ENCODE data around the gene IPO7. TPM values are rescaled to one million over a fixed set of nuclear protein-coding genes. Genes with fewer than 3 reads are reported as not detected.
"Not testable (repeated sequence)": the region's sequence is repeated elsewhere in the genome, so short reads cannot be mapped to it uniquely, and the experiment has no call there.

IPO7 gene
- total and polyA plus RNA-seq, 2 donors (not counting 3 experiments of a cell fraction or from before 2014, with no cell fraction given), result 32.9 to 170 TPM

DNA sequence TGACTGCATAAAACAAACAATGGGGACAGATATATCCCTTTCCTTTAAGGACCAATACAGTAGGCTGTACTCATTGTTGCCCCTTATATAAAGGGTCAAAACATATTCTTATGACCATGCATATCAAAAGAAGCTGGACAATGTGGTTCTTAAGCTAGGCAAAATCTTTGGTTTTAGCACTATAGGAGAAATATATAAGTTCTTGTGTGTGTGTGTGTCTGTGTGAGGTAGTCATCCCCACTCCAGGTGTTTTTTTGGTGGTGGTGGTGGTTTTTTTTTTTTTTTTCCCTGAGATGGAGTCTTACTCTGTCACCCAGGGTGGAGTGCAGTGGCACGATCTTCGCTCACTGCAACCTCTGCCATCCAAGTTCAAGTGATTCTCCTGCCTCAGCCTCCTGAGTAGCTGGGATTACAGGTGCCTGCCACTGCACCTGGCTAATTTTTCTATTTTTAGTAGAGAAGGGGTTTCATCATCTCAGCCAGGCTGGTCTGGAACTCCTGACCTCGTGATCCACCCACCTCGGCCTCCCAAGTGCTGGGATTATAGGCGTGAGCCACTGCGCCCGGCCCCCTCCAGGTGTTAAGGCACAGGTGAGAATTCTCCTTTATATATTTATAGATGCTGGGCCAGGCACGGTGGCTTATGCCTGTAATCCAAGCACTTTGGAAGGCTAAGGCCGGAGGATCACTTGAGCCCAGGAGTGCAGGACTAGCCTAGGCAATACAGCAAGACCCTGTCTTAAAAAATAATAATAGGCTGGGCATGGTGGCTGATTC, 64.3 kb downstream of the IPO7 start:
- no peaks in the 10 kb centered on the region for H3K9me1 ChIP-seq (replicated peaks; ENCODE audit: control insufficient read depth, extremely low read depth, insufficient read depth, low read length)
- H3K27ac ChIP-seq (ENCODE audit: insufficient read depth, low read depth, low read length), result no peak overlapping the region
- H3K36me3 ChIP-seq (ENCODE audit: control insufficient read depth in 2 of 2, extremely low read depth in 1 of 2, insufficient read depth in 2 of 2, low read length in 2 of 2), result peaks cover 0 to 5% of the 10 kb centered on the region in 2 experiments
- H3K9ac ChIP-seq (replicated peaks; ENCODE audit: extremely low read depth, insufficient read depth, low read length), result no peak overlapping the region
- intact Hi-C loops (cut with micrococcal nuclease), result loop anchor here (5.0 kb wide), 1 partner anchor 59 kb away; no protein-coding TSS in a partner anchor
- no peak for TF ChIP-seq EZH2 (IDR thresholded peaks at IDR 0.05; ENCODE audit: borderline replicate concordance, low read depth, low read length, severe bottlenecking)
- TF ChIP-seq, protein P1, sequence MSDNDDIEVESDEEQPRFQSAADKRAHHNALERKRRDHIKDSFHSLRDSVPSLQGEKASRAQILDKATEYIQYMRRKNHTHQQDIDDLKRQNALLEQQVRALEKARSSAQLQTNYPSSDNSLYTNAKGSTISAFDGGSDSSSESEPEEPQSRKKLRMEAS (IDR thresholded peaks at IDR 0.05; ENCODE audit: insufficient read depth, insufficient read length), result no peak
- TF ChIP-seq, protein P2, sequence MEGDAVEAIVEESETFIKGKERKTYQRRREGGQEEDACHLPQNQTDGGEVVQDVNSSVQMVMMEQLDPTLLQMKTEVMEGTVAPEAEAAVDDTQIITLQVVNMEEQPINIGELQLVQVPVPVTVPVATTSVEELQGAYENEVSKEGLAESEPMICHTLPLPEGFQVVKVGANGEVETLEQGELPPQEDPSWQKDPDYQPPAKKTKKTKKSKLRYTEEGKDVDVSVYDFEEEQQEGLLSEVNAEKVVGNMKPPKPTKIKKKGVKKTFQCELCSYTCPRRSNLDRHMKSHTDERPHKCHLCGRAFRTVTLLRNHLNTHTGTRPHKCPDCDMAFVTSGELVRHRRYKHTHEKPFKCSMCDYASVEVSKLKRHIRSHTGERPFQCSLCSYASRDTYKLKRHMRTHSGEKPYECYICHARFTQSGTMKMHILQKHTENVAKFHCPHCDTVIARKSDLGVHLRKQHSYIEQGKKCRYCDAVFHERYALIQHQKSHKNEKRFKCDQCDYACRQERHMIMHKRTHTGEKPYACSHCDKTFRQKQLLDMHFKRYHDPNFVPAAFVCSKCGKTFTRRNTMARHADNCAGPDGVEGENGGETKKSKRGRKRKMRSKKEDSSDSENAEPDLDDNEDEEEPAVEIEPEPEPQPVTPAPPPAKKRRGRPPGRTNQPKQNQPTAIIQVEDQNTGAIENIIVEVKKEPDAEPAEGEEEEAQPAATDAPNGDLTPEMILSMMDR (IDR thresholded peaks at IDR 0.05; ENCODE audit: extremely low read depth in 1 of 2, insufficient read depth in 1 of 2, low read depth in 1 of 2, low read length in 2 of 2), result no peak
- no peak for TF ChIP-seq FOS (IDR thresholded peaks at IDR 0.05; ENCODE audit: borderline replicate concordance, insufficient read depth, low read length)
- TF ChIP-seq JUN (IDR thresholded peaks at IDR 0.05; ENCODE audit: borderline replicate concordance, insufficient read depth, insufficient read length, low read depth), result no peak
- no peak for TF ChIP-seq GATA2 (IDR thresholded peaks at IDR 0.05; ENCODE audit: insufficient read depth, insufficient read length, low read depth, low read length)
- TF ChIP-seq POLR2A (IDR thresholded peaks at IDR 0.05; ENCODE audit: low read depth, low read length), result no peak
- no peak for TF ChIP-seq POLR2AphosphoS5 (IDR thresholded peaks at IDR 0.05; ENCODE audit: insufficient read depth, low read depth, low read length)
- no peak for TF ChIP-seq MYC (IDR thresholded peaks at IDR 0.05; ENCODE audit: low read depth, low read length)
- no peaks in the 10 kb centered on the region for H3K79me2 ChIP-seq (ENCODE audit: control insufficient read depth, insufficient read depth, low read length)
- ChIA-PET CTCF (interaction anchor here (1.2 to 1.7 kb wide), 4 partner anchors 10 to 58 kb away, joined by 3 to 5 read pairs (median 4); no protein-coding TSS in a partner anchor), POLR2A (interaction anchor here (1.1 to 1.9 kb wide), 2 partner anchors 11 to 518 kb away, joined by 3 to 7 read pairs; partner anchors contain the start of gene ZNF143)
- no peaks in the 10 kb centered on the region for H3K27me3 ChIP-seq (ENCODE audit: control insufficient read depth in 2 of 2, insufficient read depth in 2 of 2, low read length in 2 of 2)
- H2AFZ ChIP-seq (ENCODE audit: low read depth, low read length), result no peak overlapping the region
- H3K4me2 ChIP-seq (ENCODE audit: insufficient read depth, low read length), result no peak overlapping the region
- H3K9me3 ChIP-seq (replicated peaks; ENCODE audit: control insufficient read depth, insufficient read depth, low read length), result no peaks in the 10 kb centered on the region
- no peaks in the 10 kb centered on the region for H4K20me1 ChIP-seq (replicated peaks; ENCODE audit: control insufficient read depth, extremely low read depth, insufficient read depth, low read length)
- H3K4me3 ChIP-seq (replicated peaks in 1 of 3; ENCODE audit: insufficient read depth in 1 of 3, low read depth in 1 of 3, low read length in 3 of 3), result no peak overlapping the region
- BruUV-seq (replicated peaks), result no TSS peak
- dilution Hi-C loops (cut with MboI; ENCODE audit: extremely low pct_ligation_motif_present, low sequenced_read_pairs), result no loop called here
- H3K4me1 ChIP-seq (ENCODE audit: control insufficient read depth, extremely low read depth, insufficient read depth, low read length), result no peaks in the 10 kb centered on the region
- DNase-seq (ENCODE audit: low read depth, low spot score) (no peak), FAIRE-seq (no peak)

DNA sequence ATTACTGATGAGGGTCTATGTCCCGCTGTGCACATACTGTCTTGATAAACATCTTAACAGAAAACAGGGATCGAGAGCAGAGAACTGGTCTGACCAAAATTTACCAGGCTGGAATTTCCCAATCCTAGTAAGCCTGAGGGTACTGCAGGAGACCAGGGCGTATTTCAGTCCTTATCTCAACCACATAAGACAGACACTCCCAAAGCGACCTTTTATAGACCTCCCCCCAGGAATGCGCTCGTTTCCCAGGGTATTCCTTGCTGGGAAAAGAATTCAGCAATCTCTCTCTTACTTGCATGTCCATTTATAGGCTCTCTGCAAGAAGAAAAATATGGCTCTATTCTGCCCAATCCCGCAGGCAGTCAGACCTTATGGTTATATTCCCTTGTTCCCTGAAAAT, 67.6 kb downstream of the IPO7 start:
- dilution Hi-C loops (cut with MboI; ENCODE audit: extremely low pct_ligation_motif_present, low sequenced_read_pairs); H3K4me3 ChIP-seq (replicated peaks in 1 of 3; ENCODE audit: insufficient read depth in 1 of 3, low read depth in 1 of 3, low read length in 3 of 3); H3K27ac ChIP-seq (ENCODE audit: insufficient read depth, low read depth, low read length); intact Hi-C loops (cut with micrococcal nuclease); DNase-seq (ENCODE audit: low read depth, low spot score); FAIRE-seq; H3K9me3 ChIP-seq (replicated peaks; ENCODE audit: control insufficient read depth, insufficient read depth, low read length); H3K9me1 ChIP-seq (replicated peaks; ENCODE audit: control insufficient read depth, extremely low read depth, insufficient read depth, low read length); H3K36me3 ChIP-seq (ENCODE audit: control insufficient read depth in 2 of 2, extremely low read depth in 1 of 2, insufficient read depth in 2 of 2, low read length in 2 of 2); H3K79me2 ChIP-seq (ENCODE audit: control insufficient read depth, insufficient read depth, low read length); H3K4me1 ChIP-seq (ENCODE audit: control insufficient read depth, extremely low read depth, insufficient read depth, low read length); H2AFZ ChIP-seq (ENCODE audit: low read depth, low read length); H3K27me3 ChIP-seq (ENCODE audit: control insufficient read depth in 2 of 2, insufficient read depth in 2 of 2, low read length in 2 of 2); H3K9ac ChIP-seq (replicated peaks; ENCODE audit: extremely low read depth, insufficient read depth, low read length); H3K4me2 ChIP-seq (ENCODE audit: insufficient read depth, low read length); BruUV-seq (replicated peaks); H4K20me1 ChIP-seq (replicated peaks; ENCODE audit: control insufficient read depth, extremely low read depth, insufficient read depth, low read length); CTCF ChIA-PET: not testable (repeated sequence)
- POLR2A ChIA-PET, result interaction anchor here (1.2 kb wide), 1 partner anchor 9 kb away, joined by 3 read pairs; the partner anchor contains the start of gene ZNF143
